Adrenal gland (tissue), 12 donors: ENCODE results near the gene NXPE4. TPM values are rescaled to one million over a fixed set of nuclear protein-coding genes. Genes with fewer than 3 reads are reported as not detected.
"Not testable (repeated sequence)": the region's sequence is repeated elsewhere in the genome, so short reads cannot be mapped to it uniquely, and the experiment has no call there.

Experiments
- DNase-seq, 7 donors: peaks; one replicate each; pipeline ENCODE4 v3.0.0-alpha.2; 2019 to 2020
- H3K27ac ChIP-seq, 5 donors: fragments of 200-600 bp; sonication (generic) in 4 of 5; 1 replicate in 3 of 5; 2 replicates in 2 of 5; pipeline versions ENCODE4 v1.5.1 to v1.8.0; 2016 to 2020; ENCODE audit warnings: mild to moderate bottlenecking in 1 of 5
- H3K27me3 ChIP-seq: fragments of 200-600 bp; 2 replicates; pipeline ENCODE4 v1.8.0; 2021
- H3K36me3 ChIP-seq, 2 donors: fragments of 200-600 bp; replicated peaks in 1 of 2; 1 replicate in 1 of 2; 2 replicates in 1 of 2; pipeline versions ENCODE4 v1.5.1 to v1.8.0; 2018 to 2022
- H3K4me1 ChIP-seq, 2 donors: fragments of 200-600 bp; replicated peaks in 1 of 2; 1 replicate in 1 of 2; 2 replicates in 1 of 2; pipeline versions ENCODE4 v1.5.1 to v1.8.0; 2018 to 2021
- H3K4me3 ChIP-seq, 4 donors: fragments of 200-600 bp; sonication (generic) in 3 of 4; one replicate each; pipeline ENCODE4 v1.5.1; 2016 to 2018
- H3K9me3 ChIP-seq, 3 donors: fragments of 200-600 bp; sonication (generic) in 1 of 3; replicated peaks in 1 of 3; 1 replicate in 2 of 3; 2 replicates in 1 of 3; pipeline versions ENCODE4 v1.5.1 to v1.8.0; 2016 to 2021
- CTCF ChIP-seq, 6 experiments: fragments of 450-650 bp in 4 of 6; fragments of 200-600 bp in 2 of 6; sonication (generic) in 1 of 6; IDR thresholded peaks; 1 replicate in 5 of 6; 2 replicates in 1 of 6; pipeline versions ENCODE4 v1.5.1 to v1.8.0; 2016 to 2021; ENCODE audit warnings: antibody characterized with exemption in 6 of 6, mild to moderate bottlenecking in 2 of 6, moderate library complexity in 1 of 6
- POLR2A ChIP-seq, 2 donors: fragments of 450-650 bp; IDR thresholded peaks; one replicate each; pipeline ENCODE4 v1.6.1; 2017; ENCODE audit warnings: antibody characterized with exemption in 2 of 2, mild to moderate bottlenecking in 2 of 2, moderate library complexity in 1 of 2
- WGBS, 4 donors: extraction: QIAGEN DNeasy Blood & Tissue Kit in 2 of 4; methylation state at CpG; one replicate each; pipeline versions ENCODE4 v1.1.5 to v1.1.7; 2013 to 2017; 5-methylcytosine and 5-hydroxymethylcytosine counted together
- intact Hi-C, 2 donors: fragments of 100-400 bp; cut with DNase I; formaldehyde crosslinking; loops; one replicate each; pipeline versions ENCODE4 v1.14.1 to v1.15.0; 2022 to 2023
- polyA plus RNA-seq, 3 donors: library from polyadenylated mRNA; stranded (reverse); fragments of 200-250 nt in 2 of 3; fragments of 350-450 nt in 1 of 3; fragmentation: Illumina TruSeq in 1 of 3; extraction: RNeasy Lipid Tissue Mini Kit (QIAGEN cat#74804) in 1 of 3; gene quantifications; one replicate each; pipeline ENCODE4 v1.2.3, GENCODE V29; 2013 to 2014
- total RNA-seq, 9 donors: library from RNA; depleted of rRNA in 4 of 9; stranded (reverse); fragments of >200 nt in 4 of 9; fragments of 120-200 nt in 1 of 9; fragmentation: NEBNext Ultra II Directional in 1 of 9; extraction: Animal tissue kit (Norgen Biotek cat#: 25700) in 1 of 9; gene quantifications; one replicate each; pipeline versions ENCODE4 v1.1.0 to v1.2.4, GENCODE V29; 2013 to 2023
- donor health status: healthy with polysubstance abuse.
- donor health status: Bipolar disorder and iron deficiency.
- donor health status: DM: yes; HTN: yes; CAD: no.
- donor health status: DM: no; HTN: no; CAD: no.
- donor health status: DM: no; HTN: no; CAD: no.
- donor health status: DM: yes; HTN: yes; CAD: no.

Gene NXPE4
- total and polyA plus RNA-seq, 12 donors = not detected

DNA sequence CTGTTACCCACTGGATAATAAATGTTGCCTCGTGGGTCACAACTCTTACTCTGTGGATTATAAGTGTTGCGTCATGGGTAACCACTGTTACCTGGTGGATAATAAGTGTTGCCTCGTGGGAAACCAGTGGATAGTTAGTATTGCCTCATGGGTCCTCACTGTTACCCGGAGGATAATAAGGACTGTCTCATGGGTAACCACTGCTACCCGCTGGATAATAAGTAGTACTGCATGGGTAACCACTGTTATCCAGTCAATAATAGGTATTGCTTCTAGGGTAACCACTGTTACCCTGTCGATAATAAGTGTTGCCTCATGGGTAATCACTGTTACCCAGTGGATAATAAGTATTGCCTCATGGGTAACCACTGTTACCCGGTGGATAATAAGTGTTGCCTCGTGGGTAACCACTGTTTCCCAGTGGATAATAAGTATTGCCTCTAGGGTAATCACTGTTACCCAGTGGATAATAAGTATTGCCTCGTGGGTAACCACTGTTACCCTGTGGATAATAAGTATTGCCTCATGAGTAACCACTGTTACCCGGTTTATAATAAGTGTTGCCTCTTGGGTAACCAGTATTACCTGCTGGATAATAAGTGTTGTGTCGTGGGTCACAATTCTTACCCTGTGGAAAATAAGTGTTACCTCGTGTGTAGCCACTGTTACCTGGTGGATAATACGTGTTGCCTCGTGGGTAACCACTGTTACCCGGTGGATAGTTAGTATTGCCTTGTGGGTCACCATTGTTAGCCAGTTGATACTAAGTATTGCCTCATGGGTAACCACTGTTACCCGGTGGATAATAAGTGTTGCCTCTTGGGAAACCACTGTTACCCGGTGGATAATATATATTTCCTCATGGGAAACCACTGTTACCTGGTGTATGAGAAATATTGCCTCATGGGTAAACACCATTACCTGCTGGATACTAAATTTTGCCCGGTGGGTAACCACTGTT lies 15.7 kb upstream of the NXPE4 start:
- 74 to 84% (median 78%) methylated on average over 18 of the region's 18 CpGs for WGBS, 4 donors
- intact Hi-C loops = no loop called here
- no peaks in the 10 kb centered on the region for H3K9me3 ChIP-seq

GRCh38 chr11:114610550-114610949 lies 15.0 kb upstream of the NXPE4 start:
- no peak for TF ChIP-seq CTCF (IDR thresholded peaks at IDR 0.05)
- TF ChIP-seq POLR2A (IDR thresholded peaks at IDR 0.05) = no peak
- 69 to 87% (median 83%) methylated on average over 9 to 10 of the region's 10 CpGs for WGBS, 4 donors
- DNase-seq = no peak
- no peaks in the 10 kb centered on the region for H3K4me1 ChIP-seq
- intact Hi-C loops = no loop called here
- H3K9me3 ChIP-seq = no peaks in the 10 kb centered on the region
- no peak overlapping the region for H3K4me3 ChIP-seq
- H3K27me3 ChIP-seq = no peaks in the 10 kb centered on the region
- no peak overlapping the region for H3K27ac ChIP-seq
- no peaks in the 10 kb centered on the region for H3K36me3 ChIP-seq

More for the DNA sequence above, 15.7 kb upstream of the NXPE4 start:
- H3K36me3 ChIP-seq = no peaks in the 10 kb centered on the region
- DNase-seq = peak in 1 of 7 donors; percentile 2
- no peaks in the 10 kb centered on the region for H3K27me3 ChIP-seq
- H3K27ac ChIP-seq = no peak overlapping the region
- no peaks in the 10 kb centered on the region for H3K4me1 ChIP-seq
- TF ChIP-seq CTCF (IDR thresholded peaks at IDR 0.05) (peak in 4 of 6 experiments; percentile 21 to 39 (median 27)), POLR2A (IDR thresholded peaks at IDR 0.05) (no peak)
- H3K4me3 ChIP-seq = no peak overlapping the region

GRCh38 chr11:114609429-114609828 lies 13.8 kb upstream of the NXPE4 start:
- TF ChIP-seq CTCF (IDR thresholded peaks at IDR 0.05) = no peak
- no peak for TF ChIP-seq POLR2A (IDR thresholded peaks at IDR 0.05)
- intact Hi-C loops = no loop called here
- no peak overlapping the region for H3K4me3 ChIP-seq
- DNase-seq = no peak
- no peaks in the 10 kb centered on the region for H3K4me1 ChIP-seq
- H3K27ac ChIP-seq = no peak overlapping the region
- H3K36me3 ChIP-seq = no peaks in the 10 kb centered on the region
- H3K9me3 ChIP-seq = no peaks in the 10 kb centered on the region
- H3K27me3 ChIP-seq = no peaks in the 10 kb centered on the region
- 72 to 91% (median 89%) methylated on average over 9 of the region's 9 CpGs for WGBS, 4 donors

DNA sequence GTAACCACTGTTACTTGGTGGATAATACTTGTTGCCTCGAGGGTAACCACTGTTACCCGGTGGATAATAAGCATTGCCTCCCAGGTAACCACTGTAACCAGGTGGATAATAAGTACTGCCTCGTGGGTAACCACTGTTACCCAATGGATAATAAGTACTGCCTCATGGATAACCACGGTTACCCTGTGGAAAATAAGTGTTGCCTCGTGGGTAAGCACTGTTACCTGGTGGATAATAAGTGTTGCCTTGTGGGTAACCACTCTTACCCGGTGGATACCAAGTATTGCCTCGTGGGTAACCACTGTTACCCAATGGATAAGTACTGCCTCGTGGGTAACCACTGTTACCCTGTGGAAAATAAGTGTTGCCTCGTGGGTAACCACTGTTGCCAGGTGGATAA lies 13.0 kb upstream of the NXPE4 start:
- H3K27me3 ChIP-seq, H3K27ac ChIP-seq, intact Hi-C loops, DNase-seq, H3K4me1 ChIP-seq, H3K36me3 ChIP-seq, H3K9me3 ChIP-seq, H3K4me3 ChIP-seq: not testable (repeated sequence)
- 75 to 84% (median 76%) methylated on average over 9 of the region's 9 CpGs for WGBS, 4 donors
